ENCODE results near the gene APH1A. TPM values are rescaled to one million over a fixed set of nuclear protein-coding genes. Genes with fewer than 3 reads are reported as not detected.
A peak's percentile ranks its signal among the peaks of the same experiment; 100 is the strongest.

The APH1A gene
- total RNA-seq, 2 experiments from 2014 or later: 130 to 137 TPM

DNA sequence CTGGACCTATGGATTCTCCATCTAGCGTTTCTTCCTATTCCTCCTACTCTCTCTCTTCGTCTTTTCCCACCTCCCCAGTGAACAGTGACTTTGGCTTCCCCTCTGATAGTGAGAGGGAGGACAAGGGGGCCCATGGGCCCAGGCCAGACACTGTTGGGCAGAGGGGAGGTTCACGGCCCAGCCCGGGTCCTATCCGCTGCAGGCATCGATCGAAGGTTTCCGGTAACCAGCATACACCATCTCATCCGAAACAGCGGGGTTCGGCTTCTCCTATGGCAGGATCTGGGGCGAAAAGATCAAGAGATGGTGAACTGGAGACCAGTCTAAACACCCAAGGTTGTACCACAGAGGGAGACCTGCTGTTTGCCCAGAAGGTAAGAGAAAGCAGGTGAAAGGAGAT lies 14.4 kb upstream of the APH1A start:
- no peaks in the 10 kb centered on the region for H3K9me3 Mint-ChIP-seq
- CTCF ChIA-PET: interaction anchor here (0.6 kb wide), 1 partner anchor 26 kb away, joined by 4 read pairs; no protein-coding TSS in a partner anchor
- POLR2A ChIA-PET: no interaction called here
- H3K27ac Mint-ChIP-seq: no peak overlapping the region
- H3K4me3 Mint-ChIP-seq: peak overlapping the region; percentile 76
- H3K36me3 Mint-ChIP-seq (ENCODE audit: low read depth): peaks cover 2% of the 10 kb centered on the region
- DNase-seq: no peak
- H3K4me1 Mint-ChIP-seq: peaks cover 24% of the 10 kb centered on the region
- peaks cover 4% of the 10 kb centered on the region for H3K27me3 Mint-ChIP-seq

DNA sequence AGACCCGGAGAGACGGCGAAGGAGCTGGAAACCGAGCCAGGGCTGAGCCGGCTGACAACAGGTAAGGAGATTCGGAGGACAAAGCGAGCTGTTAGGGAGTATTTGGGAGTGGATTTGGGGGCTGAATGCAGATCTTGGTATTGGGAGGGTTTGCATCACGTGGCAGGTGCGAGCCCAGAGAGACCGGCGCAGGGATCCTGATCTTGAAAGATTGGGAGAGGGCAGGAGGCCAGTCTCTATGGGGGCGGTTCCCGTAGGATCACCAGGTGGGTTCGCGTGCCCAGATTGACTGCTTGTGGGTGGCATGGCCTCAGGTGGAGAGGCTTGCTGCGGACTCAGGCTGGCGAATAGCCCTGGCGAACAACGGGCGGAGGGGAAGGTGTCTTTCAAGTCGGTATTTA lies 13.7 kb upstream of the APH1A start:
- ChIA-PET CTCF (interaction anchor here (1.9 kb wide), 1 partner anchor 10 kb away, joined by 7 read pairs; the partner anchor contains the start of gene C1orf54), POLR2A (no interaction called here)
- no peak for DNase-seq
- Mint-ChIP-seq H3K27ac (no peak overlapping the region), H3K27me3 (peaks cover 4% of the 10 kb centered on the region), H3K4me1 (peaks cover 24% of the 10 kb centered on the region), H3K36me3 (ENCODE audit: low read depth) (peaks cover 2% of the 10 kb centered on the region), H3K9me3 (no peaks in the 10 kb centered on the region), H3K4me3 (peak overlapping the region; percentile 76)

DNA sequence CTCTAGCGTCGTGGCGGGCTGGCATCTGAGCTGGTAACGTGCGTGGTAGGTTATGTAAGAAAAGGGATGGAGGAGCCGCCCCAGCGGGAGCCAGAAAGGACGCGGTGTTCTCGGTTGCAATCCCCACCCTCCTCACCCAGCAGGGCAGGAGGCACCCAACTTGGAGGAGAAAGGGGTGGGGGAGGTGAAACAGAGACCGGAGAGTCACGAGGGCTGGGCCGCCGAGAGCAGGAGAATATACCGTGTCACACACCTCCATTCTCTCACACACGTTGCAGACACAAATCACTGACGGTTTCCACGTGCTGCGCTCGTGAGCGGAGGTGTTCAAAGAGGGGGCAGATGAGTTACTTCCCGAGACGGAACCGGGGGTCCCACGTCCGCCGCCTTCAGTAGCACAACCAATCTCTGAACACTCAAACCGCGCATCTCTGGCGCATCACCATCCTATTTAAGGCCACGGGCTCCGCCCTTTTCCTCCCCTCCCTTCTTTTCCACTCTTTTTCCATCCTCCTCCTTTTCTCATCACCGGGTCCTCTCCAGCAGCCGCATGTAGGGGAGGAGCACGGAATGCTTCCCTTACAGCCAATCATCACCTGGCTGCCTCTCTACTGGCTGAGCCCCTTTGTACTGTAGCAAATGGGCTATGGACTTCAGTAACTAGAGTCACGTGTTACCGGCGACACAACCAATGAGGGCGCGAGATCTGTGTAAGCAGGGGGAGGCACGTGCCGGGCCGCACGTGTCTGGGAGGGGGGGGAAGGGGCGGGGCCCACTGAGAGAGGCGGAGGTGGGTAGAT lies 13.1 kb upstream of the APH1A start, which contains the start of gene CIART:
TSS of gene CIART (plus strand) at position 797 of the 800 bp plus-strand sequence. CDS start 714 bp downstream, outside the sequence.
- Mint-ChIP-seq H3K27ac (peak within 1 kb of the TSS; percentile 47), H3K27me3 (peaks cover 4% of the 10 kb centered on the region), H3K4me3 (peak within 1 kb of the TSS; percentile 76), H3K36me3 (ENCODE audit: low read depth) (peaks cover 2% of the 10 kb centered on the region), H3K4me1 (peaks cover 24% of the 10 kb centered on the region), H3K9me3 (no peaks in the 10 kb centered on the region)
- peak; percentile 89 for DNase-seq
- ChIA-PET POLR2A (no interaction called here), CTCF (interaction anchor here (1.0 to 1.9 kb wide), 6 partner anchors 10 to 26 kb away, joined by 3 to 9 read pairs (median 4); partner anchors contain the start of genes APH1A, C1orf54 and CA14)

DNA sequence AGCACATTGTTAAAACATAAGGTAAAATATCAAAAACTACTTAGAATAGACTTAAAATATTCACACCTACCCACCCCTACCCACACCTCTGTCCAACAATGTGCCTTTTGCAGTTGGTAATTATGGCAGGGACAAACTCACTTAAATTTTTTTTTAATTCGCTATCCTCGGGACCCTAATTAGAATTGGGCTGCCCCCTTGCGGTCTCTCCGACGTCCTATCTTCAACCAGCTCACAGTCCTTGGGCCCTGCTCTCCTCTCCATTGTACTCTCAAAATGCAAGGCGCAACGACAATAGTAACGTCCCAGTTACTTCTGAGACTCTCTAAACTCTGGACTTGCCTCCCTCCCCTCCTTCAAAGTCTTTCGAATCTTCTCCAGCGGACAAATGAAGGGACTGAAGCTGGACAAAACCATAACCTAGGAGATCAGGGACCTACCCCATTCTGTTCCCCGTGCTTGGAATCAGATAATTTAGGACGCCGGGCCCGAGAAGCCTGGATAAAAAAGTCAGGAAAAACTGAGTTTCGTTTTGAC lies 12.5 kb upstream of the APH1A start:
- H3K9me3 Mint-ChIP-seq: no peaks in the 10 kb centered on the region
- peak overlapping the region; percentile 76 for H3K4me3 Mint-ChIP-seq
- peaks cover 4% of the 10 kb centered on the region for H3K27me3 Mint-ChIP-seq
- ChIA-PET CTCF (interaction anchor here (1.0 to 1.9 kb wide), 6 partner anchors 9 to 25 kb away, joined by 3 to 9 read pairs (median 4); partner anchors contain the start of genes APH1A, C1orf54 and CA14), POLR2A (no interaction called here)
- DNase-seq: peak; percentile 63
- H3K4me1 Mint-ChIP-seq: peaks cover 24% of the 10 kb centered on the region
- peaks cover 2% of the 10 kb centered on the region for H3K36me3 Mint-ChIP-seq (ENCODE audit: low read depth)
- H3K27ac Mint-ChIP-seq: peak overlapping the region; percentile 47

DNA sequence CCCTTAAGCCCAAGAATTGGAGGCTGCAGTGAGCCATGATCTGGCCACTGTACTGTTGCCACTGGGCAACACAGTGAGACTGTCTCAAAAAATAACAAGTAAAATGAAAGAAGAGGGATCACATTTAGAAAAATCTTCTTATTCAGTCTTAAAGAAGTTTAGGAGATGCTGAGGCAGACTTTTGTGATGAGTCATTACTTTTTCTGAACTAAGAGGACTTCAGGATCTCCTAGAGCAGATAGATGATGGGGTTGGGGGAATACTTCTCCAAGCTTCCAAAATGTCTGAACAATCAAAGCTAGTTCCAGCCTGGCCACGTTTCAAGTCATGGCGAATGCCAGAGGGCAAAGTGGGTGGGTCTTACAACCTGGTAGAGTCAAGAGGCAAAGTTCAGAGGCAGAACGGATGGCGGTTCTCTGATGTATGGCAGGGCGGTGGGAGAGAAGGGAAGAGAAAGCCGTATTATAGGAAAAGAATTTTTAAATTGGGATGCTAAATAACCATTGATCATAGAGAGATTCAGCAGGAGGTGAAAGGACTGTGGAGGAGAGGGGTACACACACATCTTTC lies 11.4 kb upstream of the APH1A start:
- no peak overlapping the region for H3K27ac Mint-ChIP-seq
- DNase-seq: no peak
- H3K4me1 Mint-ChIP-seq: peaks cover 24% of the 10 kb centered on the region
- ChIA-PET POLR2A (no interaction called here), CTCF (interaction anchor here (1.7 kb wide), 1 partner anchor 24 kb away, joined by 9 read pairs; no protein-coding TSS in a partner anchor)
- peaks cover 4% of the 10 kb centered on the region for H3K27me3 Mint-ChIP-seq
- no peaks in the 10 kb centered on the region for H3K9me3 Mint-ChIP-seq
- peaks cover 3% of the 10 kb centered on the region for H3K36me3 Mint-ChIP-seq (ENCODE audit: low read depth)
- H3K4me3 Mint-ChIP-seq: no peak overlapping the region

DNA sequence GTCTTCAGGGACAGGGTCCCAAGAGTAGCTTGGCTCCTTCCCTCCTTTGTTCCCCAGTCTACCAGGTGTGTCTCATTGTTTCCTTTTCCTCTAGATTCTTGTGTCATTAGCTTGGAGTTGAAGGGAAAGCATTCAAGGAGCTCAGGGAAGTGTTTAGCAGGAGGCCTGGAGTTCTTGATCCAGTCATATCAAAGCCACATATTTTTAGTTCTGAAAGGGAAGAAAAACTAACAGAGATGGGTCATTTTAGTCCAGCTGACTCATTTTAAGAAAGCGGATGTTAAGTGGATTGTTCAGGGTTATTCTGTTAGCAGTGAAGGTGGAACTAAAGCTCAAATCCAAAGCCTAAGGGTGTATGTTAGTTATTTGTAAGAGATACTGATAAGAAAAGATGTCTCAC lies 4.5 kb upstream of the APH1A start:
- ChIA-PET POLR2A (no interaction called here), CTCF (interaction anchor here (1.1 to 2.1 kb wide), 5 partner anchors 8 to 22 kb away, joined by 3 to 12 read pairs (median 7); partner anchors contain the start of genes CA14 and CIART)
- Mint-ChIP-seq H3K36me3 (ENCODE audit: low read depth) (peaks cover 3% of the 10 kb centered on the region), H3K27ac (no peak overlapping the region), H3K27me3 (no peaks in the 10 kb centered on the region), H3K9me3 (no peaks in the 10 kb centered on the region), H3K4me3 (no peak overlapping the region), H3K4me1 (peaks cover 12% of the 10 kb centered on the region)
- DNase-seq: no peak

DNA sequence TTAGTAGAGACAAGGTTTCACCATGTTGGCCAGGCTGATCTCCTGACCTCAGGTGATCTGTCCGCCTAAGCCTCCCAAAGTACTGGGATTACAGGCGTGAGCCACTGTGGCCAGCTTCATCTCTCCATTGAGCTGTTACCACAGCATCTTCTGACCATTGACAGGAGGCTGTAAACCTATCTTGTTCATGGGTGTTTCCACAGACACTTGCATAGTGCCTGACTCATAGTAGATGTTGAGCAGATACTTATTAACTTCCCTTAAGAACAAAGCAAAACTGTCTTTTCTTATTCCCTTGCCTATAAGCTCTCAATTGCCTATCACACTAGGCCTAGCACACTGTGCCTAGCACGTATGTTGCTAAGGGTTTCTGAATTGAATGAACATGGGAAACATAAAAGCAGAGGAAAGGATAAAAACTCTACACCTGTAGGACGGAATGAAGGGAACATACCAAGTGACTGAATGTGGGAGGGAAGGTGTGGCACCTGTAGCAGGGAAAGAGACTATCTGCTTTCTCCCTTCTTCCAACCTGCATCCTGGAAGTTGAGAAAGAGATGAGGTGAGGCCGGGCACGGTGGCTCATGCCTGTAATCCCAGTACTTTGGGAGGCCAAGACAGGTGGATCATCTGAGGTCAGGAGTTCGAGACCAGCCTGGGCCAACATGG lies 2.6 kb upstream of the APH1A start:
- peaks cover 30% of the 10 kb centered on the region for H3K4me1 Mint-ChIP-seq
- no peak overlapping the region for H3K4me3 Mint-ChIP-seq
- peaks cover 20% of the 10 kb centered on the region for H3K36me3 Mint-ChIP-seq (ENCODE audit: low read depth)
- ChIA-PET POLR2A (no interaction called here), CTCF (interaction anchor here (0.6 to 2.1 kb wide), 8 partner anchors 10 to 608 kb away, joined by 3 to 12 read pairs (median 4); partner anchors contain the start of genes CA14 and CIART)
- H3K9me3 Mint-ChIP-seq: no peaks in the 10 kb centered on the region
- H3K27me3 Mint-ChIP-seq: no peaks in the 10 kb centered on the region
- H3K27ac Mint-ChIP-seq: no peak overlapping the region
- no peak for DNase-seq

DNA sequence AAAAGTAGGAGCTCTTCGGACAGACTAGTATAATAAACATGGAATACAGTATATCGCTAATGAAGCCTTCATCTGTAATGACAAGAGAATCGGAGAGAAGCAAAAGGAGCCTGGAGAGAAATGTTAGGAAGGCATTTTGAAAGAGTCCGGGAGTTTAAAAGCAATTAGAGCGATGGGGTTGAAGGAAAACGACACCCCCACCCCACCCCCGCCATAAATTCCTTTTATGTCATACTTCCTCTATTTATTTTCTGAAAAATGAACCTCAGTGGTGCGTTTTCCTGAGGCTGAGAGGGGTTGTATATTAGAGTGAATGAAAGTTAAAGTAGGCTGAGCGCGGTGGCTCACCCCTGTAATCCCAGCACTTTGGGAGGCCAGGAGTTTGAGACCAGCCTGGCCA lies 635 bp upstream of the APH1A start:
- Mint-ChIP-seq H3K9me3 (no peaks in the 10 kb centered on the region), H3K27me3 (no peaks in the 10 kb centered on the region), H3K36me3 (ENCODE audit: low read depth) (peaks cover 38% of the 10 kb centered on the region), H3K27ac (peak overlapping the region; percentile 98), H3K4me3 (peak overlapping the region; percentile 99), H3K4me1 (peaks cover 38% of the 10 kb centered on the region)
- ChIA-PET POLR2A (no interaction called here), CTCF (interaction anchor here (0.6 to 1.6 kb wide), 7 partner anchors 9 to 108 kb away, joined by 3 to 8 read pairs (median 4); partner anchors contain the start of gene CA14)
- DNase-seq: no peak

DNA sequence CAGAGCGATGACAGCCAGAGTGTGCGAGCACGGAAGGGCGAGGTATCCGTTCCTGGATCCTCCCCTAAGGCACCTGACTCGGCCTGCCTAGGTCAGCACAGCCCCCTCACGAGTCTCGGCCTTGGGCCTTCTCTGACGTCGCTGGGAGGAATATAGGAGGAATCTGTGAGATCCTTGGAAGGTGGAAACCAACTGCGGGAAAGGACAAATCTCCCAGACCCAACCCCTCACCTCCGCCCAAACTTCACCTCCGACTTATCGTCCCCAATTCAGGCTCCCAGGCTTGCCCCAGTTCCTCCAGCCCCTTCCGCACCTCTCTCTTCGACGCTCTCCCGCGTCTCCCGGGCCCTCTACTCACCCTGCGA lies 494 bp downstream of the APH1A start:
- peaks cover 38% of the 10 kb centered on the region for H3K36me3 Mint-ChIP-seq (ENCODE audit: low read depth)
- ChIA-PET CTCF (interaction anchor here (1.0 to 1.5 kb wide), 3 partner anchors 10 to 13 kb away, joined by 4 to 8 read pairs (median 5); no protein-coding TSS in a partner anchor), POLR2A (no interaction called here)
- DNase-seq: peak; percentile 60
- peak overlapping the region; percentile 98 for H3K27ac Mint-ChIP-seq
- peak overlapping the region; percentile 99 for H3K4me3 Mint-ChIP-seq
- no peaks in the 10 kb centered on the region for H3K9me3 Mint-ChIP-seq
- peaks cover 38% of the 10 kb centered on the region for H3K4me1 Mint-ChIP-seq
- no peaks in the 10 kb centered on the region for H3K27me3 Mint-ChIP-seq

DNA sequence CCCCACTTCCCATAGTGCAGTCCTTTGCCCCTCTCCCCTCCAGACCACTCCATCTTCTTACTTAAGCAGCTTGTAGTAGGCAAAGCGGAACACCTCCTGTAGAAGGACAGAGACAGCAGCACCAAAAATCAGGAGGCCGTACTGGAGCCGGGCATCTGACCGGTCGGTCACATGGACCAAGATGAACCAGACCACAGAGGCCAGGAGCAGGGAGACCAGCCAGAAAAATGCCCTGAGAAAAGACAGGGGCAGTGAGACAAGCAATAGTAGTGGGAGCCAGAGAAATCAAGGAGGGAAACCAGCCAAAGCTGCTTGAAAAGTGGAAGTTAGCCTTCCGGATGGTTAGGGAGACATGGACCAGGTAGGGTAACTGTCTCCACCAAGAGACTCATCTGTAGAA lies 920 bp downstream of the APH1A start:
- Mint-ChIP-seq H3K4me3 (peak overlapping the region; percentile 99), H3K4me1 (peaks cover 38% of the 10 kb centered on the region), H3K27ac (peak overlapping the region; percentile 98), H3K36me3 (ENCODE audit: low read depth) (peaks cover 38% of the 10 kb centered on the region), H3K9me3 (no peaks in the 10 kb centered on the region), H3K27me3 (no peaks in the 10 kb centered on the region)
- ChIA-PET POLR2A (no interaction called here), CTCF (interaction anchor here (1.5 kb wide), 1 partner anchor 11 kb away, joined by 4 read pairs; no protein-coding TSS in a partner anchor)
- DNase-seq: no peak

DNA sequence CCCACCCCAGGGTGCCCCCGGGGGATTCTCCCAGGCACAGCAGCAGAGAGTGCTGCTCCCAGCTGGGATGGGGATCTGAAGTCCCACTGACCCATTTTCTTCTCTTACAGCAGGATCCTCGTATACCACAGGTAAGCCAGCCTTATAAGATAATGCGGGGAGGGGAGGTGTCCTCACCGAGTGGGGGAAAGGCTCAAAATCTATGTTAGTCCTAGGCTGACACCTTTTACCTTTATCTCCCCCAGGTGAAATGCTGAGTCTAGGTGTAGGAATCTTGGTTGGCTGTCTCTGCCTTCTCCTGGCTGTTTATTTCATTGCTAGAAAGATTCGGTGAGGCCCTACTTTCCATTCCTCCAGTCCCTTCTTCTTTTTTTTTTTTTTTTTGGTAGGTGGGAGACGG lies 5.3 kb downstream of the APH1A start:
- H3K9me3 Mint-ChIP-seq: no peaks in the 10 kb centered on the region
- peaks cover 26% of the 10 kb centered on the region for H3K4me1 Mint-ChIP-seq
- CTCF ChIA-PET: interaction anchor here (1.6 kb wide), 1 partner anchor 9 kb away, joined by 8 read pairs; the partner anchor contains the start of gene C1orf54
- H3K4me3 Mint-ChIP-seq: no peak overlapping the region
- H3K27me3 Mint-ChIP-seq: peaks cover 18% of the 10 kb centered on the region
- DNase-seq: no peak
- peaks cover 38% of the 10 kb centered on the region for H3K36me3 Mint-ChIP-seq (ENCODE audit: low read depth)
- POLR2A ChIA-PET: no interaction called here
- H3K27ac Mint-ChIP-seq: no peak overlapping the region

Measured in activated CD4-positive, alpha-beta T cell treated with anti-CD3 and anti-CD28 coated beads, Interleukin-2, amount 10 ng/mL, durations not matched to agents 7 days and 5 days (primary cell).